RWPE2 (cell line): ENCODE data around the gene LIMA1.

Source experiments
- ATAC-seq: fragments of 200-7000 bp; cut with Tn5 transposase; 3 replicates; pipeline ENCODE4 v1.9.1; 2021; ENCODE audit warnings: low read depth
- DNase-seq: peaks from one replicate; pipeline ENCODE4 v3.0.0-alpha.2; 2020; ENCODE audit warnings: low spot score
- H3K27ac ChIP-seq: fragments of 450-650 bp; 2 replicates; pipeline ENCODE4 v1.5.1; 2017; ENCODE audit warnings: mild to moderate bottlenecking; ENCODE audit not compliant: poor library complexity, severe bottlenecking
- H3K27me3 ChIP-seq: fragments of 250-450 bp; sonication (Bioruptor Pico); 2 replicates; pipeline ENCODE4 v1.5.1; 2021; ENCODE audit warnings: mild to moderate bottlenecking, moderate library complexity; ENCODE audit not compliant: insufficient read depth, poor library complexity, severe bottlenecking
- H3K36me3 ChIP-seq: fragments of 250-450 bp; sonication (Bioruptor Pico); 2 replicates; pipeline ENCODE4 v1.5.1; 2020; ENCODE audit warnings: low read depth, mild to moderate bottlenecking, moderate library complexity
- H3K4me1 ChIP-seq: fragments of 250-450 bp; sonication (Bioruptor Pico); 2 replicates; pipeline ENCODE4 v1.5.1; 2021; ENCODE audit warnings: mild to moderate bottlenecking, moderate library complexity; ENCODE audit not compliant: insufficient read depth, poor library complexity, severe bottlenecking
- H3K4me3 ChIP-seq: fragments of 250-450 bp; sonication (Bioruptor Pico); 2 replicates; pipeline ENCODE4 v1.5.1; 2021; ENCODE audit warnings: mild to moderate bottlenecking, moderate library complexity; ENCODE audit not compliant: severe bottlenecking
- H3K9me3 ChIP-seq: fragments of 250-450 bp; sonication (Bioruptor Pico); 2 replicates; pipeline ENCODE4 v1.5.1; 2021; ENCODE audit warnings: mild to moderate bottlenecking, moderate library complexity; ENCODE audit not compliant: severe bottlenecking
- TF ChIP-seq, protein P1 (sequence below): fragments of 450-650 bp; IDR thresholded peaks from one replicate; pipeline ENCODE4 v1.5.1; 2017; ENCODE audit warnings: mild to moderate bottlenecking, moderate library complexity; ENCODE audit not compliant: poor library complexity, severe bottlenecking

Gene LIMA1

DNA sequence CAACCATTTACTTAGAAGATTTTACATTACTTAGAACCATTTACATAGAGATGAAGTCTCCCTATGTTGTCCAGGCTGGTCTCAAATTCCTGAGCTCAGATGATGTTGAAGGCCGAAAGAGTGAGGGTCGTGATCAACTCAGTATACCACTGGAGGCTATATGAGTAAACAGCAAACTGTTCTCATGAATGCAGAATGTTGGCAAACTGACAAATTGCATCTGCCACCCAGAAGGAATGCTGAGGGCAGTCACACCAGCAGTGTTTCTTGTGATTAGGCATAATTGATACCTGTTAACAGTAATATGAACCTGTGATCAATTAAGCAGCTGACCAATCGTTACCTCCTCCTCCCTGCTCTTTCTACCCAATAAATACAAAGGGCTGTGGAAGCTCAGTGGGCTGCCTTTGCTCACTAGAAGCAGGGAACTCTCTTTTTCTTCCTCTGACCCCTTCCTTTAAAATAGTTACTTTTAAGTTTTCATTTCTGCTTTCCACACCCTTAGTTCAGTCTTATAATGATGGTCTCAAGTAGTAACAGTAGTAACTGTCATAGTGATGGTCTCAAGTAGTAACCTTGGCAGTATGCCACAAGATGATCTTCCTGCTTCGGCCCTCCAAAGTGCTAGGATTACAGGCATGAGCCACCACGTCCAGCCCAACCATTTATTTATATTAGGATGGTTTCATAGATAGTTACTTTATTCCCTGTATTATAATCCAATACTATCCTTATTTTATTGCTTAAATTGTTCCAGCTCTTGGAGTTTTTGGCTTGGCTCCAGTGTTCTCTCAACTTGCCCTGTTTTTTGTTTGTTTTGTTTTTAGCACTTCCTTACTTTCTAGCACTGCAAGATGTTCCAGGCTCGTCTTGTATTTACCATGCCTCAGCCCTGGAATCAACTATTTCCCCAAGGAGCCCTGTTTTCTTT lies 25.8 kb downstream of the LIMA1 start:
- Histone ChIP-seq H3K36me3 (no peaks in the 10 kb centered on the region), H3K27me3 (no peaks in the 10 kb centered on the region), H3K4me1 (peaks cover 63% of the 10 kb centered on the region), H3K9me3 (no peaks in the 10 kb centered on the region), H3K27ac (peak overlapping the region; percentile 84), H3K4me3 (no peak overlapping the region)
- TF ChIP-seq, protein P1, sequence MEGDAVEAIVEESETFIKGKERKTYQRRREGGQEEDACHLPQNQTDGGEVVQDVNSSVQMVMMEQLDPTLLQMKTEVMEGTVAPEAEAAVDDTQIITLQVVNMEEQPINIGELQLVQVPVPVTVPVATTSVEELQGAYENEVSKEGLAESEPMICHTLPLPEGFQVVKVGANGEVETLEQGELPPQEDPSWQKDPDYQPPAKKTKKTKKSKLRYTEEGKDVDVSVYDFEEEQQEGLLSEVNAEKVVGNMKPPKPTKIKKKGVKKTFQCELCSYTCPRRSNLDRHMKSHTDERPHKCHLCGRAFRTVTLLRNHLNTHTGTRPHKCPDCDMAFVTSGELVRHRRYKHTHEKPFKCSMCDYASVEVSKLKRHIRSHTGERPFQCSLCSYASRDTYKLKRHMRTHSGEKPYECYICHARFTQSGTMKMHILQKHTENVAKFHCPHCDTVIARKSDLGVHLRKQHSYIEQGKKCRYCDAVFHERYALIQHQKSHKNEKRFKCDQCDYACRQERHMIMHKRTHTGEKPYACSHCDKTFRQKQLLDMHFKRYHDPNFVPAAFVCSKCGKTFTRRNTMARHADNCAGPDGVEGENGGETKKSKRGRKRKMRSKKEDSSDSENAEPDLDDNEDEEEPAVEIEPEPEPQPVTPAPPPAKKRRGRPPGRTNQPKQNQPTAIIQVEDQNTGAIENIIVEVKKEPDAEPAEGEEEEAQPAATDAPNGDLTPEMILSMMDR: no peak
- DNase-seq (no peak), ATAC-seq (peak; percentile 34)

DNA sequence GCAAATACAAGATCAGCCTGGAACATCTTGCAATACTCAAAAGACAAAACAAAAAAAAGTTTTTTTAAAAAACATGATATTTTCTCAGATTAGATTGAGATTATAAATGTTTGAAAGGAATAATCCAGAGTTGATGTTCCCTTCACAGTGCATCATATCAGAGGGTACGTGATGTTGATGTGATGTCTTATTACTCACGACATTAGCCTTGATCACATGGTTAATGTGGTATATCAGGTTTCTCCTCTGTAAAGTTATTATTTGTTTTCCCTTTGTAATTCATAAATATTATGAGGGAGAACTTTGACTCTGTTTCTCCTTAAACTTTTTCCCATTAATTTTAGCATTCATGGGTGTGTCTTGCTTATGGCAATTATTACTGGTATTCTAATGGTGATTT lies 26.6 kb downstream of the LIMA1 start:
- H3K9me3 ChIP-seq: no peaks in the 10 kb centered on the region
- DNase-seq: no peak
- peaks cover 65% of the 10 kb centered on the region for H3K4me1 ChIP-seq
- TF ChIP-seq, protein P1: no peak
- no peaks in the 10 kb centered on the region for H3K36me3 ChIP-seq
- H3K27ac ChIP-seq: peak overlapping the region; percentile 84
- no peaks in the 10 kb centered on the region for H3K27me3 ChIP-seq
- ATAC-seq: no peak
- H3K4me3 ChIP-seq: no peak overlapping the region

DNA sequence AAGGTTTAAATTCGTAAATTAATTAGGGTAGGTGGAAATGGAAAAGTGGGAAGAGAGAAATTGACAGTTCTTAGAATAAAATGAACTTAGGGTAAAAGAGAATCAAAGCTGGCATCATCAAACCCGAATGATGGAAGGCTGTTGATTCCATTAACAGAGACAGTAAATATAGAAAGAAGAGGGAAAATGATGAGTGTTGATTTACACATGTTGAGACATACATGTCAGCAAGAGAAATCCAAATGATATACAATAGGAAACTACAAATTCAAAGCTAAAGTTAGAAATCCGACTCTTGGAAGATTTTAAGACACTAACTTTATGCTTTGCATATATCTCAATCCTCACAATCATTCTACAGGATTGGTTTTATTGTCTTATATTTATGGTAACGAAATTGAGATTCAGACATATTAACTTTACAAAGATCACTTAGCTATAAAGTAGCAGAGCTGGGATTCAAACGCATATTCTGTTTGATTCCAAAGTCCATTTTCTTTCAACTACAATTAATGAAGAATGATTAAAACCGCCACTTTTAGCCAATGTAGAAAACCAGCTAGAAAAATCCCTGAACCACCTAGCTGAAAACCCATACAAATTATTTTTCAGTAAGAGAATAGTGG lies 30.2 kb downstream of the LIMA1 start:
- no peak for DNase-seq
- peak overlapping the region; percentile 84 for H3K27ac ChIP-seq
- TF ChIP-seq, protein P1: no peak
- H3K9me3 ChIP-seq: no peaks in the 10 kb centered on the region
- H3K27me3 ChIP-seq: no peaks in the 10 kb centered on the region
- ATAC-seq: no peak
- H3K4me1 ChIP-seq: peaks cover 49% of the 10 kb centered on the region
- no peak overlapping the region for H3K4me3 ChIP-seq
- H3K36me3 ChIP-seq: peaks cover 6% of the 10 kb centered on the region

DNA sequence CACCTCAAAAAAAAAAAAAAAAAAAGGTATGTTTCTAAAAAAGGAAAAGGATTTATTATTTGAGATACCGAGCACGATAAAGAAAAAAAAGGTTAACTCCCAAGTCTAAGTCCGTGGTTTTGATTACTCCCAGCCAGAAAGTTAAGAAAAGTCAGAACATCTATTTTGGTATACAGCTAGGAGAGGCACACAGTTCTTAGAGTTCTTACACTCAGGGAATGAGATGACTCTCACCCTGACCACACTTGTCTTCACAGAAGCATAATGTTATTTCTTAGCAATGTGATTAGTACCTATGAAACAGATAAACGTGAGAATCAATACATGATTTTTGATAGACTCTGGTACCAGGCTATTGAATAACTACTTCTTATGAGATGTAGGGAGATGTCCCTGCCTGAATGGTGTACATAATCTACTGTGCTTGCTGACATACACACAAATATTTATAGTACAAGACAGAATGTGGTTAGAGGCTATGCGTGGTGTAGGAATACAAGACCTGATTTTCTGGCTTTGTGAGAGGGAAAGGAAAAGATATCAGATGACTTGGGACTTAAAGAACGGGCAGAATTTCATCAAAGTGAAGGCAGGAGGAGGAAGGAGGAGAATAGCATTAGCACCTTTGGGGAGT lies 31.6 kb downstream of the LIMA1 start:
- no peak for ATAC-seq
- H3K4me1 ChIP-seq: peaks cover 49% of the 10 kb centered on the region

More for the DNA sequence above, 31.6 kb downstream of the LIMA1 start:
- TF ChIP-seq, protein P1: no peak
- Histone ChIP-seq H3K27me3 (no peaks in the 10 kb centered on the region), H3K4me3 (no peak overlapping the region), H3K9me3 (no peaks in the 10 kb centered on the region), H3K27ac (peak overlapping the region; percentile 2), H3K36me3 (peaks cover 12% of the 10 kb centered on the region)
- DNase-seq: no peak
